Activated CD4-positive, alpha-beta T cell treated with anti-CD3 and anti-CD28 coated beads, Interleukin-2, amount 50 U/mL, for 24 hours (primary cell): ENCODE measurements around the gene CCDC171.
"Not testable (repeated sequence)": the region's sequence is repeated elsewhere in the genome, so short reads cannot be mapped to it uniquely, and the experiment has no call there.

Experiments
- DNase-seq, 2 donors: peaks; one replicate each; pipeline ENCODE4 v3.0.0-alpha.2; 2020; ENCODE audit warnings: low read depth in 1 of 2, low spot score in 1 of 2

Gene CCDC171

GRCh38 chr9:15552636-15553527, at the start of gene CCDC171:
TSS of gene CCDC171 (plus strand) at chr9:15553043. CDS start at chr9:15564089, 11,046 bp downstream.
- DNase-seq = peak; percentile 59 to 75

- no peak for DNase-seq
These were observed 46.9 kb upstream of the CCDC171 start for GRCh38 chr9:15505921-15506320.

- DNase-seq = peak; percentile 29 to 42
These were observed 42.7 kb upstream of the CCDC171 start for GRCh38 chr9:15509931-15510788.

GRCh38 chr9:15510789-15511575, 41.9 kb upstream of the CCDC171 start, which contains the start of gene PSIP1:
TSS of gene PSIP1 (minus strand) at chr9:15510970. CDS start at chr9:15510188, 782 bp downstream.
- peak; percentile 76 to 79 for DNase-seq

- DNase-seq = no peak
These were observed 40.6 kb upstream of the CCDC171 start for GRCh38 chr9:15512204-15512603.

GRCh38 chr9:15512889-15513288, 40.0 kb upstream of the CCDC171 start:
- no peak for DNase-seq

GRCh38 chr9:15513335-15513734, 39.5 kb upstream of the CCDC171 start:
- DNase-seq = no peak

- no peak for DNase-seq
These were observed 33.0 kb upstream of the CCDC171 start for GRCh38 chr9:15519831-15520230.

- no peak for DNase-seq
These were observed 31.6 kb upstream of the CCDC171 start for GRCh38 chr9:15521254-15521653.

- no peak for DNase-seq
These were observed 30.6 kb upstream of the CCDC171 start for GRCh38 chr9:15522130-15522755.

- DNase-seq = no peak
These were observed 27.9 kb upstream of the CCDC171 start for GRCh38 chr9:15524845-15525455.

- no peak for DNase-seq
These were observed 26.9 kb upstream of the CCDC171 start for GRCh38 chr9:15525958-15526357.

GRCh38 chr9:15527035-15527434, 25.8 kb upstream of the CCDC171 start:
- DNase-seq = not testable (repeated sequence)

GRCh38 chr9:15529566-15530324, 23.1 kb upstream of the CCDC171 start:
- DNase-seq = no peak

- DNase-seq = no peak
These were observed 21.5 kb upstream of the CCDC171 start for GRCh38 chr9:15531380-15531779.

GRCh38 chr9:15541872-15542271, 11.0 kb upstream of the CCDC171 start:
- no peak for DNase-seq

- DNase-seq = no peak
These were observed 10.2 kb upstream of the CCDC171 start for GRCh38 chr9:15542624-15543023.

- DNase-seq = no peak
These were observed 9.6 kb upstream of the CCDC171 start for GRCh38 chr9:15543047-15543813.

GRCh38 chr9:15549611-15550010, 3.2 kb upstream of the CCDC171 start:
- no peak for DNase-seq
